CD4-positive, alpha-beta memory T cell (primary cell): ENCODE data around the gene TENM3. TPM values are rescaled to one million over a fixed set of nuclear protein-coding genes. Genes with fewer than 3 reads are reported as not detected.

ENCODE experiments used
- CTCF ChIA-PET: fragments of 350-600 bp; sonication (Branson Sonifier 250); formaldehyde crosslinking; loops from one replicate; lab custom pipeline; 2021; ENCODE audit warnings: inconsistent platforms; ENCODE audit not compliant: partially characterized antibody; lab: Charles Lee
- POLR2A ChIA-PET: fragments of 350-600 bp; sonication (Branson Sonifier 250); formaldehyde crosslinking; loops from one replicate; lab custom pipeline; 2021; ENCODE audit not compliant: partially characterized antibody; lab: Charles Lee
- DNase-seq, 5 donors: peaks; one replicate each; pipeline versions ENCODE4 v3.0.0 to v3.0.0-alpha.2; 2020 to 2022; ENCODE audit warnings: mixed read lengths in 1 of 5
- H3K27ac ChIP-seq: one replicate; pipeline ENCODE4 v1.7.0; 2013; ENCODE audit warnings: low read depth, low read length
- H3K27me3 ChIP-seq: 2 replicates; pipeline ENCODE4 v1.7.0; 2013; ENCODE audit warnings: mild to moderate bottlenecking, low read length, moderate library complexity; ENCODE audit not compliant: insufficient read depth
- H3K36me3 ChIP-seq: 2 replicates; pipeline ENCODE4 v1.7.0; 2013; ENCODE audit warnings: mild to moderate bottlenecking, low read length, moderate library complexity; ENCODE audit not compliant: insufficient read depth
- H3K4me1 ChIP-seq: 2 replicates; pipeline ENCODE4 v1.7.0; 2013; ENCODE audit warnings: mild to moderate bottlenecking, low read length, moderate library complexity; ENCODE audit not compliant: insufficient read depth
- H3K4me3 ChIP-seq, 2 donors: one replicate each; pipeline ENCODE4 v1.7.0; 2013; ENCODE audit warnings: low read length in 2 of 2, mild to moderate bottlenecking in 1 of 2
- H3K9me3 ChIP-seq, 2 donors: one replicate each; pipeline ENCODE4 v1.7.0; 2013; ENCODE audit warnings: low read length in 2 of 2, control low read depth in 1 of 2; ENCODE audit not compliant: control insufficient read depth in 1 of 2
- H3K27ac Mint-ChIP-seq, 7 donors: one replicate each; pipeline ENCODE4 v1.8.0; 2020 to 2021; ENCODE audit warnings: mixed read lengths in 7 of 7, mild to moderate bottlenecking in 6 of 7, inconsistent platforms in 3 of 7, moderate library complexity in 3 of 7
- H3K27me3 Mint-ChIP-seq, 2 donors: one replicate each; pipeline ENCODE4 v1.8.0; 2020 to 2021; ENCODE audit warnings: mixed read lengths in 2 of 2
- H3K36me3 Mint-ChIP-seq, 2 donors: one replicate each; pipeline ENCODE4 v1.8.0; 2020 to 2021; ENCODE audit warnings: mixed read lengths in 2 of 2, inconsistent platforms in 1 of 2, mild to moderate bottlenecking in 1 of 2
- H3K4me1 Mint-ChIP-seq, 4 donors: one replicate each; pipeline ENCODE4 v1.8.0; 2020 to 2021; ENCODE audit warnings: mixed read lengths in 4 of 4, mild to moderate bottlenecking in 1 of 4
- H3K4me3 Mint-ChIP-seq, 8 donors: one replicate each; pipeline ENCODE4 v1.8.0; 2020 to 2021; ENCODE audit warnings: mixed read lengths in 8 of 8, mild to moderate bottlenecking in 7 of 8, moderate library complexity in 6 of 8, inconsistent platforms in 3 of 8
- H3K9me3 Mint-ChIP-seq, 8 donors: one replicate each; pipeline ENCODE4 v1.8.0; 2020 to 2021; ENCODE audit warnings: mixed read lengths in 8 of 8, mild to moderate bottlenecking in 5 of 8, inconsistent platforms in 3 of 8, moderate library complexity in 1 of 8
- intact Hi-C: fragments of 100-400 bp; cut with micrococcal nuclease; formaldehyde crosslinking; loops from one replicate; pipeline ENCODE4 v1.15.1; 2023
- polyA plus RNA-seq, 2 donors: library from polyadenylated mRNA; unstranded; fragments of 300-500 nt; fragmentation: Illumina TruSeq; gene quantifications; one replicate each; pipeline ENCODE4 v1.2.3, GENCODE V29; 2021
- total RNA-seq, 2 experiments: library from RNA; stranded (reverse); gene quantifications; one replicate each; pipeline ENCODE4 v1.2.3, GENCODE V29; 2021

TENM3 gene
- total and polyA plus RNA-seq, 4 experiments from 2014 or later, result not detected

DNA sequence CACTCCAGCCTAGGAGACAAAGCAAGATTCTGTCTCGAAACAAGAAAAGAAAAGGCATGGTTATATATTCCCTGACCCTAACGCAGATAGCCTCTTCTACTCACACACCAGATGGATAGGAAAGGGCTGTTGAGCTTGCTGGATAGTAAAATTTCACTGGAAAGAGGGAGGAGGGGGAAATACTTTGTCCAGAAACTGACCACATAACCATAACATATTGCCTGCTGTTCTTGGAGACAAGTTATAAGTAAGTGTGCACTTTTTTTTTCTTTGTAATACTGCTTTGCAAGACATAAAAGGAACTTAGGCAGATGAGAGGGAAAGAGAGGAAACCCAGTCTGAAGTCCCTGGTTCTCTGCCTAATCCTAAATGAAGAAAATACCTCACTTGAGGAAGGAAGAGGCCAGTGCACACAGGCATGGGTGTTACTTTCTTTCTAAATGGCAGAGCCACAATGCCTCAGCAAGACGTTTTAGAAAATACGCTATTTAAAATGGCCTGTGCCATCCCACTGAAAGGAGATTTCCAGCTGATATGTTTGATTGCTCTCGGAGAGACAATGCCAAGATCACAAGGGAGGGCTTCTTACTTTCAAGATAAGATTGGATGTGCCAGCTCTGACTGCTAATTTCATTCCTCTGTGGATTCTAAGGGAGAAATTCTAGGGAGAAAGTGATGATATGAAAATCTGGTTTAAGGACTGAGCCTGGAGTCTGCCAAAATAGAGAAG is 533.3 kb downstream of the TENM3 start:
- Histone ChIP-seq H3K4me3 (no peak overlapping the region), H3K27ac (no peak overlapping the region), H3K4me1 (no peaks in the 10 kb centered on the region), H3K36me3 (no peaks in the 10 kb centered on the region), H3K27me3 (no peaks in the 10 kb centered on the region), H3K9me3 (no peaks in the 10 kb centered on the region)
- intact Hi-C loops, result no loop called here
- DNase-seq, result no peak
- H3K9me3 Mint-ChIP-seq, result peaks cover 0 to 2% (median 0%) of the 10 kb centered on the region in 8 donors
- no peak overlapping the region for H3K4me3 Mint-ChIP-seq
- no peaks in the 10 kb centered on the region for H3K36me3 Mint-ChIP-seq
- ChIA-PET CTCF (no interaction called here), POLR2A (no interaction called here)
- H3K4me1 Mint-ChIP-seq, result no peaks in the 10 kb centered on the region
- H3K27me3 Mint-ChIP-seq, result no peaks in the 10 kb centered on the region
- no peak overlapping the region for H3K27ac Mint-ChIP-seq

DNA sequence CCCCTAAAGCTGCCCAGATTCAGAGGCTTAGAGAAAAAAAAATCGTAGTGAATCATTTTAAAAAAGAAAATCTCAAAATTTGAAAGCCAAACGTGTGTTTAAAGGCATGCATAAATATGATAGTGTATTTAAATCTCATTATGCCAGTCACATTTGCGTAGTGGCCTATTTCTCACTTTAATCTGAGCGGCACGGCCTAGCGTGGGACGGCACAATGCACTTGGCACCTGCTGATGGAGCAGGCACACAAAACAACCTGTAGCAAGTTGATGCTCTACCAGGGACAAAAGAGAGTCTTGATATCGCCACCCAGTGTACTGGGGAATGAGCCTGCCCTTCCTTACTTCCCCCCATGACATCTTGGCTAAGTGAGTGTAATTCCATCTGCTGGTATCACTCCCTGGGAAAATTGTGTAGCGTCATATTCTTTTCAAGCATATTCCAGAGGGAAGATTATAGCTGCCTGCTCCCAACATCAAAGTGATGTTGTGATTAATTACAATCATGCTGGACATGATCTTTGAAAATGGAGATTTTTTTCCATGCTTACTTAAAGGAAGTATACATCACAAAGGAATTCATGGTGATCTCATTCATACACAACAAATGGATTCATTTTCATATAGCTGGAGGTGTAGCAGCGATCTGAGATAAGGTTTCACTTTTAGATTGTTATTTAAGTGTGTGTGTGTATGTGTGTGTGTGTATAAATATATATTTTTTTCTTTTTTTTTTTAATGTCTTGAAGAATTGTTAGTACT is 535.2 kb downstream of the TENM3 start:
- Mint-ChIP-seq H3K4me1 (no peaks in the 10 kb centered on the region), H3K27me3 (no peaks in the 10 kb centered on the region), H3K9me3 (peaks cover 0 to 2% (median 0%) of the 10 kb centered on the region in 8 donors), H3K4me3 (no peak overlapping the region), H3K36me3 (no peaks in the 10 kb centered on the region), H3K27ac (no peak overlapping the region)
- Histone ChIP-seq H3K27me3 (no peaks in the 10 kb centered on the region), H3K36me3 (no peaks in the 10 kb centered on the region), H3K9me3 (no peaks in the 10 kb centered on the region), H3K4me3 (no peak overlapping the region), H3K4me1 (no peaks in the 10 kb centered on the region), H3K27ac (no peak overlapping the region)
- DNase-seq, result no peak
- intact Hi-C loops, result no loop called here
- ChIA-PET POLR2A (no interaction called here), CTCF (no interaction called here)

DNA sequence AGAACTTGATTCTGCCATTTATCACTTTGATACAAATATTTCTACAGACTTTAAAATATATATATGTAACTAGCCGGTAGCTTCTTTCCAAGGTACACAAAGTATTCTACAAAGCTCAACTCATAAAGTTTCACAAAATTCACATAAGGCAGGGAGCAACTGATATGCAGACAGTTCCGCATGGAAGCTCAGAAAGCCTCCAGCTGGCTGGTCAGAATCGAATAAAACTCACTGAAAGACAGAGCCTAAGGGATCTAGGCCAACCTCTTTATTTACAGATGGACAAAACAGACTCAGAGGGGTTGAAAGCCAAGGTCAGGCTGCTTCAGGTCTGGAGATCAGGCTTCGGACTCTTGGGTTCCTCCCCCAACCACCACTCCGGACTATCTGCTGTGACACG is 543.8 kb downstream of the TENM3 start:
- Histone ChIP-seq H3K4me1 (no peaks in the 10 kb centered on the region), H3K27ac (no peak overlapping the region), H3K36me3 (no peaks in the 10 kb centered on the region), H3K9me3 (no peaks in the 10 kb centered on the region), H3K4me3 (no peak overlapping the region), H3K27me3 (no peaks in the 10 kb centered on the region)
- Mint-ChIP-seq H3K4me3 (no peak overlapping the region), H3K27ac (no peak overlapping the region), H3K9me3 (peaks cover 0 to 5% (median 0%) of the 10 kb centered on the region in 8 donors), H3K36me3 (no peaks in the 10 kb centered on the region), H3K27me3 (peaks cover 5 to 6% of the 10 kb centered on the region in 2 donors), H3K4me1 (no peaks in the 10 kb centered on the region)
- no peak for DNase-seq
- ChIA-PET POLR2A (no interaction called here), CTCF (no interaction called here)
- intact Hi-C loops, result no loop called here

DNA sequence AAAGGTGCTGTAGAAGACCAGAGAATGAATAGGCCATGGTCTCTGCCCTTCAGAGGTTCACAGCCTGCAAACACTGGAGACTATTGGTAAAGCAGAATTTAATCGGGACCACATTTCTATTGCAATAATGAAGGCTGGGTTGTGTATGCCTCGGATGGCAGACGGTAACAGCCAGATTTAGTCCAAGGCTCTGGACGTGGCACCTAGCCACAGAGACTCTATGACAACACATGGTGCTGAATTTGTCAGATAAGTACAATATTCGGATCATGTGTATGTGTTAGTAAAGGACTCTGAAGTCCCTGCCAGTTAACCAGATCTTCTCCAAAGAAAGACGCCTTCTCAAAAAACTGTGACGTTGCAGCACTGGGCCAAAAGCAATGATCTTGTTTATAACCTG is 545.0 kb downstream of the TENM3 start:
- Mint-ChIP-seq H3K36me3 (no peaks in the 10 kb centered on the region), H3K27ac (no peak overlapping the region), H3K4me1 (no peaks in the 10 kb centered on the region), H3K4me3 (no peak overlapping the region), H3K27me3 (peaks cover 5 to 6% of the 10 kb centered on the region in 2 donors), H3K9me3 (peaks cover 0 to 6% (median 0%) of the 10 kb centered on the region in 8 donors)
- CTCF ChIA-PET, result no interaction called here
- H3K4me3 ChIP-seq, result no peak overlapping the region
- no peaks in the 10 kb centered on the region for H3K27me3 ChIP-seq
- no peaks in the 10 kb centered on the region for H3K36me3 ChIP-seq
- POLR2A ChIA-PET, result no interaction called here
- no peaks in the 10 kb centered on the region for H3K9me3 ChIP-seq
- intact Hi-C loops, result no loop called here
- DNase-seq, result no peak
- no peaks in the 10 kb centered on the region for H3K4me1 ChIP-seq
- no peak overlapping the region for H3K27ac ChIP-seq

DNA sequence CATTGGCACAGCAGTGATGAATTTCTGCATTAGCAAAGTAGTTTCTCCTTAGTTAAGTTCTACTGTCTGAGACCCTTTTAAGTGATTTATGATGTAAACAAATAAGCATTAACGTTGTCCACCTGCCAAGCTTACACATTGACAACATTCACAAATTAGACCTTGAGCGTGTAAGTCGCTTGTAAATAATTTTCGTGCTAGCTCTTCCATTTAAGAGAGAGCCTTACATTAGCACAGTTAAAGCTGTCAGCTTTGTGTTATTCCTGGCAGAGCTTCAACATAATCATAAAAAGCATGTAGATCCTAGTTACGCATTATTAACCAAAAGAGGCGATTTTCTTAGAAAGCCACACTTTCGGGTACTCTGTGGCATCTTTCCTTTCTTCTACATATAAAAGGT is 546.3 kb downstream of the TENM3 start:
- POLR2A ChIA-PET, result no interaction called here
- Mint-ChIP-seq H3K27ac (no peak overlapping the region), H3K4me1 (no peaks in the 10 kb centered on the region), H3K36me3 (no peaks in the 10 kb centered on the region), H3K9me3 (peaks cover 0 to 11% (median 0%) of the 10 kb centered on the region in 8 donors), H3K27me3 (peaks cover 5 to 6% of the 10 kb centered on the region in 2 donors), H3K4me3 (no peak overlapping the region)
- no peaks in the 10 kb centered on the region for H3K27me3 ChIP-seq
- no peaks in the 10 kb centered on the region for H3K9me3 ChIP-seq
- no peaks in the 10 kb centered on the region for H3K36me3 ChIP-seq
- H3K27ac ChIP-seq, result no peak overlapping the region
- DNase-seq, result no peak
- intact Hi-C loops, result no loop called here
- H3K4me1 ChIP-seq, result no peaks in the 10 kb centered on the region
- CTCF ChIA-PET, result no interaction called here
- H3K4me3 ChIP-seq, result no peak overlapping the region

DNA sequence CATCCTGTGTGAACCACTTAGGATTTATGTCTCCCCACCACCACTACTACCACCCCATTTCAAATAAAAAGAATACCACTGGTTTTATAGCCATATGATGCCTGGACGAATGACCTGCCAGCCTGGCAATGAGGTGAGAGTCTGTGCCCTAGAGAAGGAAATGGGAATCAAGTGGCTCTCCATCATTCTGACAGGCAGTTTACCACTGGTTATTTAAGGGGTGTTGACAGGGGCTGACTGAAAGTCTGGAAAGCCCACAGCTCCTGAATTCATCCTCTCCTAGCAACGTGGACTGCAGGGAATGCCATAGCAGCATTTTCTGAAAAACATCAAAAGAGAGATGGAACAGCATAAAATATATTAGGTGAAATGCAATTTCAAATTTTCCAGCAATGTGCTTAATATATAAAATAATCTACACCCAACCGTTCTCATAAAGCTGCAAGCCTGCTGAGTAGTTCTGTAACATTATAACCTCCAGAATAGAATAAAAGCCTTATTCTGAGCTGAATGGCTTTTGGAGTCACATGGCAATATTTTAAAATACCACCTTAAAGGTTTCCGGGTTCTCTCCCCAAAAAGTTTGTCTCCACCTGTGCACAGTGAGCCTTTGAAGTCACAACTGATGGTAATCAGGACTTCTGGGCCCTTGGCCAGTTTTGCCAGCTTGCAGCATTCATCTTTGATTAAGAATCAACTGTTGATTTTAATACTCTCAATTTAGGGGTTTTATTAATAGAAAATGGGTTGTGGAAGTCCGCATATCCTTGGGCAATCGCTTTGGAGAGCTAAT is 552.4 kb downstream of the TENM3 start:
- Mint-ChIP-seq H3K36me3 (no peaks in the 10 kb centered on the region), H3K4me1 (no peaks in the 10 kb centered on the region), H3K27me3 (peaks cover 3 to 6% of the 10 kb centered on the region in 2 donors), H3K4me3 (no peak overlapping the region), H3K9me3 (peaks cover 0 to 11% (median 0%) of the 10 kb centered on the region in 8 donors), H3K27ac (no peak overlapping the region)
- no peak overlapping the region for H3K4me3 ChIP-seq
- intact Hi-C loops, result no loop called here
- no peaks in the 10 kb centered on the region for H3K36me3 ChIP-seq
- H3K27me3 ChIP-seq, result no peaks in the 10 kb centered on the region
- CTCF ChIA-PET, result interaction anchor here (1.1 kb wide), 1 partner anchor 10 kb away, joined by 5 read pairs; no protein-coding TSS in a partner anchor
- POLR2A ChIA-PET, result no interaction called here
- DNase-seq, result no peak
- H3K27ac ChIP-seq, result no peak overlapping the region
- H3K9me3 ChIP-seq, result no peaks in the 10 kb centered on the region
- H3K4me1 ChIP-seq, result no peaks in the 10 kb centered on the region
